H1 (cell line): ENCODE results near the gene S100A10.

ENCODE experiments used
- ATF2 ChIP-seq: IDR thresholded peaks from 2 replicates; pipeline ENCODE4 v1.6.1; 2012; ENCODE audit warnings: low read length, inconsistent platforms
- CTCF ChIP-seq, 3 experiments: IDR thresholded peaks; 1 replicate in 2 of 3; 2 replicates in 1 of 3; pipeline versions ENCODE4 v1.5.1 to v1.6.1; 2011; ENCODE audit warnings: low read length in 3 of 3, mild to moderate bottlenecking in 3 of 3, inconsistent platforms in 2 of 3, low read depth in 1 of 3, moderate library complexity in 1 of 3; ENCODE audit not compliant: insufficient read depth in 1 of 3; ENCODE audit errors: control extremely low read depth in 1 of 3
- GTF2F1 ChIP-seq: IDR thresholded peaks from 2 replicates; pipeline ENCODE4 v1.6.1; 2012; ENCODE audit warnings: low read depth, low read length, improper control_type of control experiment, borderline replicate concordance
- POLR2A ChIP-seq, 2 experiments: IDR thresholded peaks; 1 replicate in 1 of 2; 2 replicates in 1 of 2; pipeline ENCODE4 v1.6.1; 2011; ENCODE audit warnings: low read depth in 2 of 2, low read length in 2 of 2, mild to moderate bottlenecking in 2 of 2; ENCODE audit errors: control extremely low read depth in 1 of 2
- POLR2AphosphoS5 ChIP-seq: IDR thresholded peaks from 2 replicates; pipeline ENCODE4 v1.6.1; 2011; ENCODE audit warnings: low read depth, low read length
- SP4 ChIP-seq: IDR thresholded peaks from 2 replicates; pipeline ENCODE4 v1.6.1; 2012; ENCODE audit warnings: low read length, inconsistent platforms
- TEAD4 ChIP-seq: IDR thresholded peaks from 2 replicates; pipeline ENCODE4 v1.6.1; 2012; ENCODE audit warnings: low read depth, low read length, inconsistent platforms, mixed read lengths

DNA sequence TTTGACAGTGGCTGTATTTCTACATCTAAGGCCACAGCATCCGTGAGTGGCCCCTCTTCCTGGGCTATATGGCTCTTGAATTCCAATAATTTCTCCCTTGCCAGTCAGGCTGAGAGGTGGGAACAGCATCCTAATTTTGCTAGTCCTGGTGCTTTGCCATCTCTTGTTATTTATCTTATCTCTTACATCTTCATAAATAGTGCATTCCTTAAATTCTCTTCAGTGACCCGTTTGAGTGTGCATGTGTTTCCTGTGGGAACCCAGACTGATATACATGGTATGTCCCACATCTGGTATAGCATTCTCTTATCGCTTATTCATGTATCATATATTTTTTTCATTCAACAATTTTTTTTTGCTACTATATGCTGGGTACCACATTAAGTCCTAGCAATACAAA lies 33.2 kb upstream of the S100A10 start:
- TF ChIP-seq CTCF (IDR thresholded peaks at IDR 0.05; ENCODE audit: control extremely low read depth in 1 of 3, insufficient read depth in 1 of 3, low read depth in 1 of 3, low read length in 3 of 3) (no peak), GTF2F1 (no peak), TEAD4 (no peak), POLR2A (IDR thresholded peaks at IDR 0.05; ENCODE audit: control extremely low read depth in 1 of 2, low read depth in 2 of 2, low read length in 2 of 2) (no peak), SP4 (no peak), ATF2 (no peak), POLR2AphosphoS5 (no peak)
